Mesodermal cell (in vitro differentiated cells): ENCODE data around the gene SLC41A2. TPM values are rescaled to one million over a fixed set of nuclear protein-coding genes. Genes with fewer than 3 reads are reported as not detected.
A peak's percentile ranks its signal among the peaks of the same experiment; 100 is the strongest.

ENCODE experiments used
- H3K27ac ChIP-seq: 2 replicates; pipeline ENCODE4 v1.7.0; 2013; ENCODE audit warnings: mild to moderate bottlenecking, low read depth, low read length, moderate library complexity; ENCODE audit not compliant: severe bottlenecking
- H3K36me3 ChIP-seq: 2 replicates; pipeline ENCODE4 v1.7.1; 2013; ENCODE audit warnings: mild to moderate bottlenecking, low read length, moderate library complexity; ENCODE audit not compliant: control insufficient read depth, insufficient read depth
- H3K4me1 ChIP-seq: one replicate; pipeline ENCODE4 v1.7.1; 2013; ENCODE audit warnings: mild to moderate bottlenecking, low read length; ENCODE audit not compliant: insufficient read depth, control insufficient read depth, poor library complexity, severe bottlenecking
- H3K4me3 ChIP-seq: 2 replicates; pipeline ENCODE4 v1.7.0; 2013; ENCODE audit warnings: low read length, control low read depth, mild to moderate bottlenecking; ENCODE audit not compliant: insufficient read depth, poor library complexity, severe bottlenecking; ENCODE audit errors: extremely low read depth
- H3K9me3 ChIP-seq: 2 replicates; pipeline ENCODE4 v1.7.1; 2013; ENCODE audit warnings: mild to moderate bottlenecking, low read length, moderate library complexity; ENCODE audit not compliant: control insufficient read depth
- WGBS, 2 experiments: methylation state at CpG; one replicate each; pipeline ENCODE4 v1.1.5; 2013; ENCODE audit warnings: missing lambda C conversion rate in 2 of 2; ENCODE audit not compliant: insufficient coverage in 2 of 2; 5-methylcytosine and 5-hydroxymethylcytosine counted together
- polyA plus RNA-seq, 2 experiments: library from polyadenylated mRNA; stranded (reverse); fragments of 50-300 nt; gene quantifications; one replicate each; pipeline ENCODE4 v1.2.3, GENCODE V29; 2013

SLC41A2 gene, protein sequence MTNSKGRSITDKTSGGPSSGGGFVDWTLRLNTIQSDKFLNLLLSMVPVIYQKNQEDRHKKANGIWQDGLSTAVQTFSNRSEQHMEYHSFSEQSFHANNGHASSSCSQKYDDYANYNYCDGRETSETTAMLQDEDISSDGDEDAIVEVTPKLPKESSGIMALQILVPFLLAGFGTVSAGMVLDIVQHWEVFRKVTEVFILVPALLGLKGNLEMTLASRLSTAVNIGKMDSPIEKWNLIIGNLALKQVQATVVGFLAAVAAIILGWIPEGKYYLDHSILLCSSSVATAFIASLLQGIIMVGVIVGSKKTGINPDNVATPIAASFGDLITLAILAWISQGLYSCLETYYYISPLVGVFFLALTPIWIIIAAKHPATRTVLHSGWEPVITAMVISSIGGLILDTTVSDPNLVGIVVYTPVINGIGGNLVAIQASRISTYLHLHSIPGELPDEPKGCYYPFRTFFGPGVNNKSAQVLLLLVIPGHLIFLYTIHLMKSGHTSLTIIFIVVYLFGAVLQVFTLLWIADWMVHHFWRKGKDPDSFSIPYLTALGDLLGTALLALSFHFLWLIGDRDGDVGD
- polyA plus RNA-seq (2013, experiment 1 of 2): 0.66 TPM
- polyA plus RNA-seq (2013, experiment 2 of 2): 1.6 TPM

DNA sequence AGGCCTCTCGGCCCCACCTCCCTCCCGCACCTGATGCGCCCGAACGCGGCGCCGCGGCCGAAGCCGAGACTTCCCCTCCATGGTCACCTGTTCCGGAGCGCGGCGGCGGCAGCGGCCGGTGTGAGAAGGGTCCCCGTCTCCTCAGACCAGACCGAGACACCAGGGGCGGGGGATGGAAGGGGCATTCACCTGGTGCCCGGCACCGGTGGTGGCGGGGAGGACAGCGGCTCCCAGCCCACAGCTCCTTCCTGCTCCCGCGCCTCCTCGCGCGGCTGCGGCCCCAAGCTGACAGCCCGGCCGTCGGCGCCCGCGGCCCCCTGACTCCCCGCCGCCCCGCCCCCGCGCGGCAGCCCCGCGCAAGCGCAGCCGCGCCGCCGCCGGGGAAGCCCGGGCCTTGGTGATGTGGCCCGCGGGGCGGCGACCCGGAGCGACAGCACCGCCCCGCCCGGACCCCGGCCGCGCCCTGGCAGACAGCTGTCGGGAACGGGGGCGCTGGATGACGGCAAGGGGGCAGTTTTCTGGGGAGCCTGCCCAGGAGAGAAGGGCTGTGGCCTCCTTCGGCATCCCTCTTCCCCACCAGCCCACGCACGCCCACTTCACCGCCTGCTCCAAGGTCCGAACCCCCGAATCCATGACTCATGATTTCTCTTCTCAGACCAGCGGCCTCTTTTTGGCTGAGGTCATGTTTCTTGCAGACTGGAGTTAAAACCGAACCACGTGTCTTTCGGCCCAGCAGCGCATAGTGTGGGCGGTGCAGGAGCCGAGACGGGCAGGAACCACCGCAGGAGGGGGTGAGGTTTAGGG lies at the start of gene SLC41A2:
SLC41A2 (minus strand) TSS at position 290 of the 804 bp plus-strand sequence. CDS start 29,763 bp downstream, outside the sequence.
- H3K4me1 ChIP-seq: peaks cover 7% of the 10 kb centered on the region
- H3K4me3 ChIP-seq: peak within 1 kb of the TSS; percentile 56
- WGBS, 2 experiments: 1 to 2% methylated on average over 46 to 53 of the region's 83 CpGs
- peak within 1 kb of the TSS; percentile 65 for H3K27ac ChIP-seq
- H3K9me3 ChIP-seq: no peaks in the 10 kb centered on the region
- H3K36me3 ChIP-seq: no peaks in the 10 kb centered on the region

DNA sequence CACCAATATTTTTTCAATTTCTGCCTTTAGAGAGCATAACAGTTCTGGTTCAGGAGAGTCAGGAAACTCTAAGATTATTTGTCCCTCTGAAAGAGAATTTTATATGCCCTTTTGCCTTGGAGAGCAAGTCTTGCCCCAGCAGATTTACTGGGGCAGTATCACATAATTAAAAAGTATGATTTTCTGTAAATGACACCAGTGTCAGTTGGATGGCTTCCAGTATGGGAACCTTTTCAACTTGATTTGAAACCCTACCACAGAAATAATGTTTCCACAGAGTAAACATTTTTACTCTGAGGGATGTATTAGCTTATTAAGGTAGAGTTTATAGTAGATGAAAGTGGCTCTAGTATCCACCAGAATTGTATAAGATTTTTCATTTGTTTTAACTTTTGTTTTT lies 43.4 kb upstream of the SLC41A2 start:
- Histone ChIP-seq H3K4me1 (no peaks in the 10 kb centered on the region), H3K9me3 (no peaks in the 10 kb centered on the region), H3K36me3 (peaks cover 93% of the 10 kb centered on the region), H3K4me3 (no peak overlapping the region), H3K27ac (no peak overlapping the region)

DNA sequence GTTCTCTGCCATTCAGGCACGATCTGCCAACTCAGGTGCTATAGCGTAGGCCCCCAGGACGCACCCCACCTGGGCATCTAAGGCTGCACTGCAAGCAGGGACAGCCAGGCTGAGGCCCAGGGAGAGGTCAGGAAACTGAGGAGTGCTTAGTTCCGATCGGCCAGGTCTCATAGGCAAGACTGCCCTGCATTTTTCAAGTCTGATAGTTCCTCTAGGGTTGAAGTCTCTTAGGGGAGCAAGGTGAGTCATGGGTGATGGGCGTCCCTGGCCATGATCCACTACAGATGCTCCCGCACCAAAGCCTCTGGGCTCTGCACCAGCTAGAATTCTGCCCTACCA lies 41.2 kb upstream of the SLC41A2 start:
- Histone ChIP-seq H3K9me3 (no peaks in the 10 kb centered on the region), H3K4me1 (no peaks in the 10 kb centered on the region), H3K36me3 (peaks cover 99% of the 10 kb centered on the region), H3K27ac (no peak overlapping the region), H3K4me3 (no peak overlapping the region)
- WGBS, 2 experiments: 95 to 98% methylated on average over 6 to 7 of the region's 7 CpGs

DNA sequence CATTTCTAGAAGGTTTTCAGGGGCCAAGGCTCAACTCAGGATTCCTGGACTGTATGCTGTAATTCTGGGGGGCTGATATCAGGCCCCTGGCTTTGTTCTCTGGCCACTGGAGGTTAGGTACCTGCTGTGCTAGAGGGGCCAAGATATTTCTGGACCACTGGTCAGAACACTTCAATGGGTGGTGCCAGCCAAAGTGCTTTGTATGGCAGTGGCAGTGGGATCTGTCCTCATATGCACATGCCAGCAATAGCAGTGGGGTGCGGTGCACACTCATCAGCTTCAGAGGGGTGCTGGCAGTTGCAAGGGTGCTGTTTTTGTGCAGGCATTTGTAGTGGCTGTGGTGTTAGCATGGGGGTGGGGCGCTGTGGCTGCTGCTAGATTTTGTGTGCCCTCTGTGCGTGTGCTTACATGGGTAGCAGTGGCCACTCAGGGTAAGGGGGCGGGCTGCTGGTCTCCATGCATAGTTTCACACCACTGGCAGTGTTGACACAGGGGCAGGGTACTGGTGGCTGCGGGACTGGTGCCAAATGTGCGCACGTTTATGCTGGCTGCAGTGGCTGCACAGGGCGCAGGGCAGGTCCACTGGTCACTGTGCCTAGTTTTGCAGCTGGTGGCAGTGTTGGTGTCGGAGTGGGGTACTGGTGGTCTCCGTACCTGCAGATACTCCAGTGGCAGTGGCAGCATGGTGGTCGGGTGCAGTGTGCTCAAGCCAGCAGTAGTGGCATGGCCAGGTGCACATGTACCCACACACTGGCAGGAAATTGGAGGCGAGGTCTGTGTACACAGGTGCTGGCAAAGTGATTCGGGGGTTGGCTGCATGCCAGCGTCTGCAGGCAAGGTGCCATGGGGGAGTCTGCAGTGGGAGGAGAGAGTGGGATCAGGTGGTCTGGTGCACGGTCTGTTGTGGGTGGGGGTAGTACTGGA lies 40.6 kb upstream of the SLC41A2 start:
- H3K27ac ChIP-seq: no peak overlapping the region
- no peak overlapping the region for H3K4me3 ChIP-seq
- peaks cover 99% of the 10 kb centered on the region for H3K36me3 ChIP-seq
- 94 to 95% methylated on average over 13 of the region's 15 CpGs for WGBS, 2 experiments
- H3K9me3 ChIP-seq: no peaks in the 10 kb centered on the region
- H3K4me1 ChIP-seq: no peaks in the 10 kb centered on the region

DNA sequence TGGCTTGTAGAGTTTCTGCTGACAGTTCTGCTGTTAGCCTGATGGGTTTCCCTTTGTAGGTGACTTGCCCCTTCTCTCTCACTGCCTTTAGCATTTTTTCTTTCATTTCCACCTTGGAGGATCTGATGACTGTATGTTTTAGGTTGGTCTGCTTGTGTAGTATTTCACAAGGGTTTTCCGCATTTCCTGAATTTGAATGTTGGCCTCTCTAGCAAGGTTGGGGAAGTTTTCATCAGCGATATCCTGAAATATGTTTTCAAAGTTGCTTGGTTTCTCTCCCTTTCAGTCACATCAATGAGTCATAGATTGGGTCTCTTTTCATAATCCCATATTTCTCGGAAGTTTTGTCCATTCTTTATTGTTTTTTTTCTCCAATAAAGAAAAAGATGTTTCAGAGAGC lies 39.5 kb upstream of the SLC41A2 start:
- Histone ChIP-seq H3K27ac (no peak overlapping the region), H3K4me1 (no peaks in the 10 kb centered on the region), H3K9me3 (no peaks in the 10 kb centered on the region), H3K4me3 (no peak overlapping the region), H3K36me3 (peaks cover 99% of the 10 kb centered on the region)
- WGBS, 2 experiments: 60 to 97% methylated on average over 1 to 3 of the region's 3 CpGs

DNA sequence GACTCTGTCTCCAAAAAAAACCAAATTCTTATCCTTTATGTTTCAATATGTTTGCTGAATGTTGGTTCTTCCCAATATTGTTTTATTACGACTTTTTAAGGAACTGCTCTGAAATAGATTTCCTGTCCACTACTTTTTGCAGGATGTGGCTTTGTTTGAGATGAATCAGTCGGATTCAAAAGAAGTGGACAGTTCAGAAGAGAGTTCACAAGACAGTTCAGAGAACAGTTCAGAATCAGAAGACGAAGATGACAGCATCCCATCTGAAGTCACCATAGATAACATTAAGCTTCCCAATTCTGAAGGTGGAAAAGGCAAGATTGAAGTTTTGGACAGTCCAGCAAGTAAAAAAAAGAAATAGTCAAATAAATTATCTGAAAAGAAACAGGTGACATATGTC lies 36.2 kb upstream of the SLC41A2 start:
- no peak overlapping the region for H3K27ac ChIP-seq
- H3K9me3 ChIP-seq: no peaks in the 10 kb centered on the region
- no peaks in the 10 kb centered on the region for H3K4me1 ChIP-seq
- H3K36me3 ChIP-seq: peaks cover 99% of the 10 kb centered on the region
- no peak overlapping the region for H3K4me3 ChIP-seq
- WGBS, 2 experiments: 100% methylated on average over 1 of the region's 3 CpGs; no CpG with 5 or more reads in 1 of the 2 experiments

DNA sequence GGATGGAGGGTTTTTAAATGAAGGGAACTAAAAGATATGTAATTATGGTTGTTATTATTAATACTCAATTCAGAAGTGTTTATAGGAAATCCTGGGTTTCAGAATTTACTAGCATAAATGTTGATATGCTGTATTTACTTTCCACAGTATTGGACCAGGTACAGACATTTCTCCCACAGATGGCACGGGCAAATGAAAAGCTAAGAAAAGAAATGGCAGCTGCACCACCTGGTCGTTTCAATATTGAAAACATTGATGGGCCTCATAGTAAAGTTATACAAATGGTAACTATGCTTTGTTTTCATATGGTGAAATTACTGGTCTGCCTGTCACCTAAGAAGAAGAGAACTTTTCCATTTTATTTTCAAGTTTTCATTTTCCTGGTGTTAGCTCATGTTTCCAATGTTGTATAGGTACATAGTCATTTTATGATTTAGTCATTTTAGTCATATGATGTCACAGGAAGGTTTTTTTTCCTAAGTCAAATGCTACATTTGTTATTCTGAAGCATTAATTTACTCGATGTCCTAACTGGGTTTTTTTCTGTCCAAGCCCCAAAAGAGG lies 33.6 kb upstream of the SLC41A2 start:
- peaks cover 9% of the 10 kb centered on the region for H3K4me1 ChIP-seq
- no peak overlapping the region for H3K27ac ChIP-seq
- WGBS, 2 experiments: 88 to 96% methylated on average over 1 to 3 of the region's 3 CpGs
- no peak overlapping the region for H3K4me3 ChIP-seq
- H3K9me3 ChIP-seq: no peaks in the 10 kb centered on the region
- H3K36me3 ChIP-seq: peaks cover 83% of the 10 kb centered on the region

DNA sequence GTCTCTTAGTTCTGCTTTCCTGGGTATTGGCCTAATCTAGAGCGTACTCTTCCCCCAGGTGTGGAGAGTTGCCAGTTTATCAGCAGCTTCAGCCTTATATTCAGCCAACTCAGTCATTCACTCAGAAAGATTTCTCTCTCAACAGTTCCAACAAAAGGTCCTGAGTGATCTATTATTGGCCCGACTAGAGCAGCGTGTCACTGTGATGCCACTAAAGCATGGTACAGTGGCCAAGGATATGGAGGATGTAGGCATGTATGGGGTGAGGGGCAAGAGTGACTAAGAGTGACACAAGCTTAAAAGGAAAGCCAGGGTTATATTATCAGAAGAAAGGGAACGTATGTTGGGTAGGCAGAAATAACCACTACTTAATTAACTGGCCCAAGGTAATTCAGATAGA lies 32.9 kb upstream of the SLC41A2 start:
- WGBS, 2 experiments: 100% methylated on average over 2 to 3 of the region's 4 CpGs
- Histone ChIP-seq H3K27ac (no peak overlapping the region), H3K9me3 (no peaks in the 10 kb centered on the region), H3K4me3 (no peak overlapping the region), H3K36me3 (peaks cover 76% of the 10 kb centered on the region), H3K4me1 (peaks cover 9% of the 10 kb centered on the region)

DNA sequence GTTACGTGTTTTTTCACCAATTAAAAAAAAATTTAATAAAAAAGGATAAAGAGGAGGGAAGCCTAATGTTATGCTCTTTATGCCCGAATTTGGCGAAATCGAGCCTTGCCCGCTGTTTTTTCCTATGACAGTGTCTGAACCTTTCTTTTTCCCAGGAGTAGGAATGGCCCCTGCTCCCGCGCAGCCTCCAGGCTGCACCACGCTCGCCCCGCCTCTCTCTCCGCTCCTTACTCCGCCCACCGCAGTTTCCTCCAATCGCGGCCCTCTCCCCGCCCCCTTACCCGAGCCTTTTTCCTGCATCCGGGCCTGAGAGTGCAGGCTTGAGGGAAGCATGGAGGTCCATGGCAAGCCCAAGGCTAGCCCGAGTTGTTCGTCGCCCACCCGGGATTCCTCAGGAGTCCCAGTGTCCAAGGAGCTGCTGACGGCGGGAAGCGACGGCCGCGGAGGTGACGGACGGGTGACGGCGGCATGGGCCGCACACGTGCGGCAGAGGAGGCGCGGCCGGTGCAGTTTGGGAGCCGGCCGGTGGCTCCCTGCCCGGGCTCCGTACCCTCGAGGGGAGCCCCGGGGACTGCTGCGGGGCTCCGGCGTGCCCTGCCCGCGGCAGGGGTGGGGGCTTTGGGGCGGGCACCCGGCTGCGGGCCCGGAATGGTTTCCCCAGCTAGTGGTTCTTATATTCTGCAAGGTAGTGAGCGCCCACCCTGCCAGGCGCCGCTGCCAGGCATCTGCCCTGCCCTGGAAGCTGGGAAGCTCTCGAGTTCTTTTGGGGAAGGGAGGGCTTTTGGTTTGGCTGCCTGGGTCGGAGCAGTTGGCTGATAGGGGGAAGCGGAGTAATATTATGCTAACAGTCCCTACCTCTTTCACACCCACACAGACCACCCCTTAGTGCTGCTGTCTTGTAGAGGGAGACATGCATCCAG lies 28.2 kb upstream of the SLC41A2 start, which contains the start of gene NOPCHAP1:
NOPCHAP1 (plus strand) TSS at position 295 of the 920 bp plus-strand sequence; CDS start at position 332, 37 bp downstream.
- Histone ChIP-seq H3K27ac (peak within 1 kb of the TSS; percentile 52), H3K9me3 (no peaks in the 10 kb centered on the region), H3K36me3 (peaks cover 30% of the 10 kb centered on the region), H3K4me1 (peaks cover 9% of the 10 kb centered on the region), H3K4me3 (peak within 1 kb of the TSS; percentile 71)
- whole genome bisulfite sequencing, 2 experiments: 0% methylated on average over 38 to 39 of the region's 59 CpGs
